ENCODE results near the gene RASAL2.

RASAL2 gene

GRCh38 chr1:178512566-178513277 is 418.8 kb downstream of the RASAL2 start, which contains the start of gene TEX35:
TSS of gene TEX35 (plus strand) at chr1:178513109. CDS start at chr1:178513189, 80 bp downstream.
- no peak for DNase-seq
- ATAC-seq, result no peak

GRCh38 chr1:178513278-178513983 is 419.5 kb downstream of the RASAL2 start:
- DNase-seq (no peak), ATAC-seq (no peak)

- DNase-seq, result no peak
Observed at GRCh38 chr1:178516110-178516509, 422.2 kb downstream of the RASAL2 start.

GRCh38 chr1:178518894-178519293 is 425.0 kb downstream of the RASAL2 start:
- ATAC-seq (no peak), DNase-seq (no peak)

More at GRCh38 chr1:178516110-178516509, 422.2 kb downstream of the RASAL2 start:
- ATAC-seq, result no peak

GRCh38 chr1:178520803-178521202 is 426.9 kb downstream of the RASAL2 start:
- ATAC-seq (peak; percentile 32), DNase-seq (no peak)

- DNase-seq (no peak), ATAC-seq (no peak)
Observed at GRCh38 chr1:178521241-178521640, 427.3 kb downstream of the RASAL2 start.

- DNase-seq (no peak), ATAC-seq (no peak)
Observed at GRCh38 chr1:178527117-178527516, 433.2 kb downstream of the RASAL2 start.

GRCh38 chr1:178528228-178528952 is 434.5 kb downstream of the RASAL2 start:
- DNase-seq, result no peak
- no peak for ATAC-seq

GRCh38 chr1:178528953-178529335 is 435.0 kb downstream of the RASAL2 start:
- ATAC-seq, result no peak
- no peak for DNase-seq

- ATAC-seq (no peak), DNase-seq (no peak)
Observed at GRCh38 chr1:178529364-178530036, 435.6 kb downstream of the RASAL2 start.

- ATAC-seq, result no peak
- DNase-seq, result no peak
Observed at GRCh38 chr1:178530037-178530402, 436.1 kb downstream of the RASAL2 start.

- no peak for DNase-seq
Observed at GRCh38 chr1:178530502-178530901, 436.6 kb downstream of the RASAL2 start.

GRCh38 chr1:178531887-178532286 is 438.0 kb downstream of the RASAL2 start:
- ATAC-seq, result no peak
- DNase-seq, result no peak

More at GRCh38 chr1:178530502-178530901, 436.6 kb downstream of the RASAL2 start:
- no peak for ATAC-seq

- DNase-seq, result peak; percentile 80
- peak; percentile 85 for ATAC-seq
Observed at GRCh38 chr1:178532392-178532791, 438.5 kb downstream of the RASAL2 start.

- DNase-seq (no peak), ATAC-seq (no peak)
Observed at GRCh38 chr1:178533121-178533946, 439.4 kb downstream of the RASAL2 start.
